GM18526 (cell line): ENCODE data around the gene CLDN16.

Source experiments
- POLR2A ChIP-seq: IDR thresholded peaks from 3 replicates; pipeline ENCODE4 v1.6.1; 2011; ENCODE audit not compliant: insufficient read length; ENCODE audit errors: extremely low read depth

The CLDN16 gene

GRCh38 chr3:190371152-190371551, 16.8 kb upstream of the CLDN16 start:
- TF ChIP-seq POLR2A = no peak

- no peak for TF ChIP-seq POLR2A
These were observed 12.7 kb upstream of the CLDN16 start for GRCh38 chr3:190375246-190375645.

- TF ChIP-seq POLR2A = no peak
These were observed 12.3 kb upstream of the CLDN16 start for GRCh38 chr3:190375671-190376070.

- no peak for TF ChIP-seq POLR2A
These were observed 9.6 kb upstream of the CLDN16 start for GRCh38 chr3:190378240-190378891.

GRCh38 chr3:190380184-190380583, 7.8 kb upstream of the CLDN16 start:
- no peak for TF ChIP-seq POLR2A

GRCh38 chr3:190381441-190381840, 6.5 kb upstream of the CLDN16 start:
- no peak for TF ChIP-seq POLR2A

- TF ChIP-seq POLR2A = no peak
These were observed 5.9 kb upstream of the CLDN16 start for GRCh38 chr3:190382082-190382481.

- TF ChIP-seq POLR2A = no peak
These were observed 3.6 kb upstream of the CLDN16 start for GRCh38 chr3:190384309-190384756.

- no peak for TF ChIP-seq POLR2A
These were observed 2.0 kb upstream of the CLDN16 start for GRCh38 chr3:190385731-190386688.

- TF ChIP-seq POLR2A = no peak
These were observed 740 bp downstream of the CLDN16 start for GRCh38 chr3:190388703-190389102.

GRCh38 chr3:190396001-190396400, 8.0 kb downstream of the CLDN16 start:
- TF ChIP-seq POLR2A = no peak

- no peak for TF ChIP-seq POLR2A
These were observed 9.9 kb downstream of the CLDN16 start for GRCh38 chr3:190397889-190398288.

GRCh38 chr3:190399677-190400076, 11.7 kb downstream of the CLDN16 start:
- no peak for TF ChIP-seq POLR2A

- no peak for TF ChIP-seq POLR2A
These were observed 14.0 kb downstream of the CLDN16 start for GRCh38 chr3:190401963-190402362.

GRCh38 chr3:190404715-190405114, 16.8 kb downstream of the CLDN16 start:
- no peak for TF ChIP-seq POLR2A

- TF ChIP-seq POLR2A = no peak
These were observed 26.3 kb downstream of the CLDN16 start for GRCh38 chr3:190414297-190414696.
